Suppressor macrophage treated with lipopolysaccharide for 4 hours (primary cell): ENCODE measurements around the gene CEP131.

Experiments
- DNase-seq: peaks from one replicate; pipeline ENCODE4 v3.0.0-alpha.2; 2020

Gene CEP131

DNA sequence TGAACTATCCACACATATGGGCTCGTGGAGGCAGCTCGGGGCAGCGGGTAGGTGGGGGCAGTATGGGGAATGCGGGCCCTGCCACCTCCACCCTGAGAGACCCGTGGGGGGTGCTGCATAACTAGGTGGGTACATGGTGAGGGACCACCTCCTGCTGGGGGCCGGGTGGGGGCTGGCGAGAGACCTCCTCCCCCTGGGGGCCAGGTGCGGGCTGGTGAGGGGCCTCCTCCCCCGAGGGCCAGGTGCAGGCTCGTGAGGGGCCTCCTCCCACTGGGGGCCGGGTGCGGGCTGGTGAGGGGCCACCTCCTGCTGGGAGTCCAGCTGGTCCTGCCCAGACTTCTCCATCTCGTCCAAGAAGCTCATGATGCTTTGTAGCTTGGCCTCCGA lies 25.4 kb downstream of the CEP131 start:
- DNase-seq, result no peak

- DNase-seq, result no peak
These were observed 26.0 kb downstream of the CEP131 start for GRCh38 chr17:81196505-81197408.

DNA sequence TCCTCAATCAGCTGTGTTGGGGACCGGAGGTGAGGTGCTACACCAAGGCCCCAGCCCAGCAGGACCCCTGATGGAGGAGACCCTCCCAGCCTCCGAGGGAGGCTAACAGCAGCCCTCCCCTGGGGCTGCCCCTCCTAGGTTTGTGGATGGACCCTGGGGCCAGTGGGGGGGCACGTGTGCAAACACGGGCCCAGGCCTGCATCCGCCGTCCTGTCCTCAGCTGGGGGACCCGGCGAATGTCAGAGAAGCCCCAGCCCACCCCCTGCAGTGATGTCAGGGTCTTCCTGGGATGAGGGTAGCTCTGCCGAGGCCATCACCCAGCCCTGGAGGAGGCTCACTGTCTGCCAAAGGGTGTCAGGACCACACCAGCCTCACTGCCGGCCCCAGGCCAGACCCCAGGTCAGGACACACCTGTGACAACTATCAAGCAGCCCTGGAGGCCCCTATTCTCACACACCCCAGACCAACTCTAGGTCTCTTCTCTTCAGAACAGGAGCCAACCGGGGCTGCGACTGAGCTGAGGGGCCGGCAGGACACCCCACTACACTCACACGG lies 26.7 kb downstream of the CEP131 start:
- DNase-seq, result no peak

GRCh38 chr17:81194941-81195901 lies 27.5 kb downstream of the CEP131 start:
- no peak for DNase-seq

DNA sequence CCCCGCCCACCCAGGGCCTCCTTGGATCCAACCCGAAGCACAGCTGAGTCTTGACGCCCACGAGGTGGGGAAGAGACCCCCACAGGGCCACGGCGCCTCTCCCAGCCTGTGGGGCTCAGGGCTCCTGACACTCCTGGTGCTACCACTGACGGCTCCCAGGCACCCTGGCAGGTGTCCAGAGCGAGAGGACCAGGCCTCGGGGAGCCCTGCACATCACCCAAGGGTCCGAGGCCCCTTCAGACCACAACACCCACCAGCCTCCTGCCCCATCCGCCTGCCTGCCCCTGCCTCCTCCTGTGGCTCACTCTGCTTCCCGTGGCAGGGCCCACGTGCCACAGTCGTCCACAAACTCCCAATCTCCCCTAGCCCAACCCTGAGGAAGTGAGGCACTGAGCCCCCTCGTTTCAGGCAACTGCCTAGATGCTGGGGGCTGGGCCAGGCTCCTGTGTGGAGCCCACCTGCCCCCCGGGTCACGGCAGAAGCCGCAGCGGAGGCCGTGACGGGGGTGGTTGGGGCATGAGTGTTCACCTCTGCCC lies 28.5 kb downstream of the CEP131 start:
- DNase-seq, result no peak

GRCh38 chr17:81193470-81194224 lies 29.1 kb downstream of the CEP131 start:
- DNase-seq, result no peak

DNA sequence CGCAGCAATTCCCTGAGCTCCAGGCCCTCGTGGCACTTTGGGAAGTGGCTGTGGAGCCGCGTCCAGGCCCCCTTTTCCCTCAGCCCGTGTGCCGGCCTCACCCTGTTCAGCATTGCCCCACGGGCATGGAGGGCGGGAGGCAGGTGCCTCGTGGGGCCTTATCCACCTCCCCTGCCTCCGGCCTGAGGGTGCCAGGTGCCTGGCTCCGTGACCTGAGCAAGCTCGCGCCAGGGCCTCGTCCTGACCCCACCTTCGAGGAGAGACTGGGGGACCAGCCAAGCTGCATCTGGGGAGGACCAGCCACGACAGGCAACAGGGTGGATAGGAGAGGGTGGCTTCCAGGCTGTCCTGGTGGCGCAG lies 29.7 kb downstream of the CEP131 start:
- no peak for DNase-seq

GRCh38 chr17:81192386-81193050 lies 30.2 kb downstream of the CEP131 start:
- no peak for DNase-seq

DNA sequence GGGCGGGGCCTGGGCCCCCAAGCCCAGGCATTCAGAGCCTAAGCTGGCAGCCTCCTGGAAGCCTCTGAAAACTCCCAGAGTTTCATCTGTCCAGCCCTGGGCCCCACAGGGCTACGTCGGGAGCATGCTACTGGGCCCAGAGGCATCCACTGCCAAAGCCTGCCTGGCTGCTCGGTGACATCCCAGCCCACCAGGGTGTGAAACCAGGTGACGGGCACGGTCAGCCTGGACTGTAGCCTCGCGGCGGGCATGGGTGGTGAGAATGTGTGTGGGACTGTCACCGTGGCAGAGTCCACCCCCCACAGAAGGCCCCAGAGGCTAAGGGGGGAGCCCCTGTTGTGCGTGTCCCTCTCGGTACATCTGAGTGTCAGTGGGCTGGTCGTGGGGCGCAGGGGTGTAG lies 31.1 kb downstream of the CEP131 start:
- DNase-seq, result no peak

DNA sequence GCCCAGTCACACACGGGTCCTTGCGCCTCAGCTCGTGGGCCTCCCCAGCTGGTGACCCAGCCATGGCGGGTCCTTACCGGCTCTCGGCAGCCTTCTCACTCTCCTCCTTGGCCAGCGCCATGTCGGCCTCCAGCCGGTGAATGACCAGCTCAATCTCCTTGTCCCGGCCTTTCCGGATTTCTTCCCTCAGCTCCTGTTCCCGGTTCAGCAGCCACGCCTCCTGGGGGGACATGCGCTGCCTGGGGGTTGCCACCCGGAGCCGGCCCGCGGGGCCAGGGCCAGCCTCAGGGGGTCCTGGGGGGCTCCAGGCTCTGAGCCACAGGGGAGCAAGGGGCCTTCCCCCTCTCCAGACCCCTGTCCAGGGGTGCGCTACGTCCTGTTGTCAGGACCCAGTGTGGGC lies 31.6 kb downstream of the CEP131 start:
- no peak for DNase-seq

DNA sequence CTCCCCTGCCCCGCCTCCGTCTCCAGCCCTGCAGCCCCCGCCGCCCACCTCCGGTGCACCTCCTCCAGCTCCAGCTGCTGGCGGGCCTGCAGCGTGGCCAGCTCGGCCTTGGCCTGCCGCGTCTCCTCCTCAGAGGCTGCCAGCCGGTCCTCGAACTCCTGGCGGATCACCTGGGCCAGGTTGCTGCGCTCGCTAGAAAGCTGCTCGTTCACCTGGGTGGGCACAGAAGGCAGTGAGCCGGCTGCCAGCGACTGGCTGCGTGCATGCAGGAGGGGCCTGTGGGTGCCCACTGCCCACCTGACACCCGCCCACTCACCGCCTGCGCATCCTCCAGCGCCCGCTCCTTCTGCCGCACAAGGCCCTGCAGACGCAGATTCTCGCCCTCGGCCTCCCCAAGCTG lies 32.2 kb downstream of the CEP131 start:
- DNase-seq, result no peak

DNA sequence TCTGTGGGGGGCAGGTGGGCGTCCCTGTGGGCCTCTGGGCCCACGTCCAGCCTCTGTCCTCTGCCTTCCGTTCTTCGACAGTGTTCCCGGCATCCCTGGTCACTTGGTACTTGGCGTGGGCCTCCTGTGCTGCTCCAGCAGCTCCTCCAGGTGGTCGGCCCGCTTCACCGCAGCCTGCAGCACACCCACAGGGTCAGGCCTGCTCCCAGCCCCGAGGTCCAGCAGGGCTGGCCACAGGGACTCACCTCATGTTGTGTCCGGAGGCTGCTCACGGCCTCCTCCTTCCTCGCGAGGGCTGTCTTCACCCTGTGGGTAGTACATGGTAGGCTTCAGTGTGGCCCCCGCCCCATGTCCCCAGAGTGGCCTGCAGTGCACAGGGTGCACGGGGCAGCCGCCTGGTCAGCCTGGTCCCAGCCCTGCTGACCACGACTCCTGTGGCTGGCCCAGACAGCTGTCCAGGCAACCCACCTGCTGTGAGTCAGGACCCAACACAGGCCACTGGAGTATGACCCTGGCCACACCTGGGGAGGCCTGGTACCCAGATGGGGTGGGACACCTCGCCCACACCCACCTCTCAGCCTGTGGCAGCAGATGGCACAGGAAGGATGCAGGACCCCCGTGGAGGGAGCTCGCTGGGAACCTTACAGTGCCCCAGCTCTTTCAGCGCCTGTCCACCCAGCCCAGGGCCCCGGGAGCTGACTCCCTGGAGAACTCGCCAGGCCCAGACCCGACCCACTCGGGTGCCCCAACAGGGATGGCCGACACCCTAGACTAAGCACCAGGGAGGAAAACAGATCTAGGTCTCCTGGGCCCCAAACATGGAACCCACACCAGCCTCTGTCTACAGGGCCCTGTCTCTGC lies 32.9 kb downstream of the CEP131 start:
- DNase-seq, result no peak

DNA sequence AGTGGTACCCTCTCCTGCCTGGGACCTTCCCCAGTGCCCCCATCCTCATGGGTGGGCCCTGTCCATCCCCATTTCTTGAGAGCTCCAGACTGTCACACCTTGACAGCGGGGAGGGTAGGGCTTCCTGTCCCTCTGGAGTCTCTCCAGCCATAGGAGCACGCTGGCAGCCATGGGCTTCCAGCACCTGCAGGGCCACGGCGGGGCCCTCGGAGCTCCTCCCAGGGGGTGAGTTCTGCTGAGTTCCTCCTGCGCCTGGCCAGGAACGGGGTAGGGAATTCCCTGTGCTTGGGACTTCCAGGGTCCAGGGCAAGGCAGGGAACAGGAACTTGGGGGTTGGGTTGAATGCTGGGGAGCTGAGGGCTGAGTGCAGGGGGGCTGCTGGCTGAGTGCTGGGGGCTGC lies 33.7 kb downstream of the CEP131 start:
- no peak for DNase-seq

GRCh38 chr17:81188491-81188840 lies 34.3 kb downstream of the CEP131 start:
- no peak for DNase-seq

GRCh38 chr17:81187586-81188490 lies 34.9 kb downstream of the CEP131 start:
- DNase-seq, result no peak

GRCh38 chr17:81187120-81187519 lies 35.6 kb downstream of the CEP131 start:
- no peak for DNase-seq

- DNase-seq, result no peak
These were observed 36.6 kb downstream of the CEP131 start for GRCh38 chr17:81186203-81186602.

GRCh38 chr17:81184555-81184954 lies 38.2 kb downstream of the CEP131 start:
- DNase-seq, result no peak

DNA sequence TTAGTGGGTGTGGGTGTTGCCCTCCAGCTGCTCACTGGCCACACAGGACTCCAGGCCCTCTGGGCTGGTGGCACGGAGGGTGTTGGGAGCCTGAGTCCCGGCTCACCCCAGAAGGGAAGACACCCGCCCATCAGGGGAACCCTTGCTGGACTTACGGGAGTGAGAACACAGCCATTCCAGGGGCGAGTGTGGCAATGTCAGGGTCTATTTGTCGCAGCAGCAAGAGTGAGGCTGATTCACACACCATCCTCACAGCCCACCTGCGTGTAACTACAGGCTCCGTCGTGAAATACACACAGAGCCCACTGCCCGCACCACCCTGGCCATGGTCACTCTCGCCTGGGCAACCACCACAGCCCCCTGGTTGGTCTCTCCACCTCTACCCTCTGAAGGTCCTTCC lies 39.0 kb downstream of the CEP131 start:
- DNase-seq, result no peak

GRCh38 chr17:81183316-81183715 lies 39.4 kb downstream of the CEP131 start:
- DNase-seq, result no peak
